ENCODE results near the gene IKBKE.

The IKBKE gene

GRCh38 chr1:206506405-206507283 lies 36.4 kb downstream of the IKBKE start:
- TF ChIP-seq CTCF (IDR thresholded peaks at IDR 0.05; ENCODE audit: borderline replicate concordance, control extremely low read depth, extremely low read depth, insufficient read depth, missing control alignments), result no peak
- in situ Hi-C loops (cut with MboI; ENCODE audit: low sequenced_read_pairs, unreplicated experiment), result no loop called here
- DNase-seq (ENCODE audit: low spot score), result peak; percentile 63

DNA sequence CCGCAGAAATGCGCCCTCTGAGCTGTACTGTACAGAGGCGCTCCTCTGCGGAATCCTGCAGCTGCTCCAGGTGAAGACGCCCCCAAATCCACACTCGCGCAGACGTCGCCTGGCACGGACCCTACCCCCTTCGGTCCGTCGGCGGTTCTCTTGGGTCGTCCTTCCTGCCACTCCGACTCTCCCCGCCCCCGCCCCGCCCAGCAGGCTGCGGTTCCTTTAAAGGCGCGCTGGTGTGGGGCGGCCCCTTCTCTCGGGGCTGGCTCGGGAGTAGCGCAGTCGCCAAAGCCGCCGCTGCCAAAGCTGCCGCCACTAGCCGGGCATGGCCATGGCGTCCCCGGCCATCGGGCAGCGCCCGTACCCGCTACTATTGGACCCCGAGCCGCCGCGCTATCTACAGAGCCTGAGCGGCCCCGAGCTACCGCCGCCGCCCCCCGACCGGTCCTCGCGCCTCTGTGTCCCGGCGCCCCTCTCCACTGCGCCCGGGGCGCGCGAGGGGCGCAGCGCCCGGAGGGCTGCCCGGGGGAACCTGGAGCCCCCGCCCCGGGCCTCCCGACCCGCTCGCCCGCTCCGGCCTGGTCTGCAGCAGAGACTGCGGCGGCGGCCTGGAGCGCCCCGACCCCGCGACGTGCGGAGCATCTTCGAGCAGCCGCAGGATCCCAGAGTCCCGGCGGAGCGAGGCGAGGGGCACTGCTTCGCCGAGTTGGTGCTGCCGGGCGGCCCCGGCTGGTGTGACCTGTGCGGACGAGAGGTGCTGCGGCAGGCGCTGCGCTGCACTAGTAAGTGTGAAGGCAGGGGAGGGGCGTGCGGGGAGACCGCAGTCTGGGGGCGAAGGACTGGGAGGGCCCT lies 37.2 kb downstream of the IKBKE start, which contains the start of gene RASSF5:
TSS of gene RASSF5 (plus strand) at position 248 of the 846 bp plus-strand sequence. CDS start at position 320, 72 bp downstream.
- in situ Hi-C loops (cut with MboI; ENCODE audit: low sequenced_read_pairs, unreplicated experiment), result no loop called here
- TF ChIP-seq CTCF (IDR thresholded peaks at IDR 0.05; ENCODE audit: borderline replicate concordance, control extremely low read depth, extremely low read depth, insufficient read depth, missing control alignments), result no peak
- peak; percentile 91 for DNase-seq (ENCODE audit: low spot score)

DNA sequence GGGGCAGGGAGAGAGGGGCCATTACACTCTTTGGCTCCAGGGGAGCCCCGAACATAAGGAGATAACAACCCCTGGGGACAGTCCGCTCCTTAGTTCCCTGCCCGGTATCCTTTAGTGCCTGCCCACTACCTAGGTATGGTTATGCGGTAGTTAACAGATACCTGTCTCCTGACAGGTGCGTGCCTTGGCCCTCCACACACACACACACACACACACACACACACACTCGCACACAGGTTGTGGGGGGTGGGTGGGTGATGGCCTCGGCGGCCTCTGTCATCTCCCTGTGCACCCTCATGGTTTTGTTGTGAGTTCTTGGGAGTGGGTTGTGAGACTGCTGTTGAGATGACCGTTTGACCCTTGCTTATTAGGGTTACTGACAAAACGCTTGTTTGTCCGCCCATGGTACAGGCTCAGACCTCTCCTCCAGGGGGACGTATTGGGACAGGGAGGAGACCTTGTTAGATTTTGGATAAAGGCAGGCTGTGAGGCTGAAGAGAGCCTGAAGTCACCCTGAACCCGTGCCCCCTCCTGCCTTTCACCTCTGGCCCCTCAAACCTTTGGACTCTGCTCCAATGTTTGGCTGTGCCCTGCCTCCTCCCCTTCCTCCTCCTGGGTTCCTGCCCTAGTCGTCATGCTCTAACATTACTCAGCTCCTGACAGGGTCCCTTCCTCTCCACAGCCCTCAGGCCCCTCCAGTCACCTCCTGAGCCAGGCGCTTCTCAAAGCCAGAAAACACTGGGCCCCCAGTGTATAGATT lies 38.0 kb downstream of the IKBKE start:
- no peak for TF ChIP-seq CTCF (IDR thresholded peaks at IDR 0.05; ENCODE audit: borderline replicate concordance, control extremely low read depth, extremely low read depth, insufficient read depth, missing control alignments)
- DNase-seq (ENCODE audit: low spot score), result no peak
- in situ Hi-C loops (cut with MboI; ENCODE audit: low sequenced_read_pairs, unreplicated experiment), result no loop called here

DNA sequence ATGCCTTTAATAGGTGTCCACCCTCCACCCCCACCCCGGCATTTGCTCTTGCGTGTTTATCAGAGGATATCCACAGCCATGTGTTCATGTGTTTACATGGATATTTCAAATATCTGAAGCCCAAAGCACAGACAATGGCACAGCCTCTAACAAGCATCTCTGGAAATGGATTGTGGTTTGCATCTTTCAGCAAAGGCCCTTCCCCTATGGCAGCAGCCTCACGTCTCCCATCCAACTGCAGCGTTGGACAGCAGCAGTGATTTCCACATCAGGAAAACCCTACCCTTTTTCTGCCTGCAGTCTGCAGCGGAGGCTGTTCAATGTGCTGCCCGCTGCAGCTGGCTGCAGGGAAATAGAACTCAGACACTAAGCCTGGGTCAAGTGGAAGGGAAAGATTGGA lies 38.7 kb downstream of the IKBKE start:
- in situ Hi-C loops (cut with MboI; ENCODE audit: low sequenced_read_pairs, unreplicated experiment), result no loop called here
- TF ChIP-seq CTCF (IDR thresholded peaks at IDR 0.05; ENCODE audit: borderline replicate concordance, control extremely low read depth, extremely low read depth, insufficient read depth, missing control alignments), result no peak
- DNase-seq (ENCODE audit: low spot score), result no peak

- in situ Hi-C loops (cut with MboI; ENCODE audit: low sequenced_read_pairs, unreplicated experiment), result no loop called here
- DNase-seq (ENCODE audit: low spot score), result no peak
- TF ChIP-seq CTCF (IDR thresholded peaks at IDR 0.05; ENCODE audit: borderline replicate concordance, control extremely low read depth, extremely low read depth, insufficient read depth, missing control alignments), result no peak
Measured at GRCh38 chr1:206509612-206510257, 39.5 kb downstream of the IKBKE start.

All from GM13976 (cell line).